Activated CD4-positive, alpha-beta T cell treated with anti-CD3 and anti-CD28 coated beads, Interleukin-2, amount 10 ng/mL, durations not matched to agents 7 days and 5 days (primary cell): ENCODE results near the gene EXOSC3. TPM values are rescaled to one million over a fixed set of nuclear protein-coding genes. Genes with fewer than 3 reads are reported as not detected.

Experiments used
- CTCF ChIA-PET: fragments of 350-600 bp; sonication (Branson Sonifier 250); formaldehyde crosslinking; loops from one replicate; lab custom pipeline; 2021; ENCODE audit warnings: antibody characterized with exemption; lab: Charles Lee
- POLR2A ChIA-PET: fragments of 350-600 bp; sonication (Branson Sonifier 250); formaldehyde crosslinking; loops from one replicate; lab custom pipeline; 2021; ENCODE audit warnings: antibody characterized with exemption; lab: Charles Lee
- DNase-seq: peaks from one replicate; pipeline ENCODE4 v3.0.0-alpha.2; 2020
- H3K27ac Mint-ChIP-seq: one replicate; pipeline ENCODE4 v1.8.0; 2021; ENCODE audit warnings: mild to moderate bottlenecking, moderate library complexity, mixed read lengths
- H3K27me3 Mint-ChIP-seq: one replicate; pipeline ENCODE4 v1.8.0; 2021; ENCODE audit warnings: mixed read lengths
- H3K36me3 Mint-ChIP-seq: one replicate; pipeline ENCODE4 v1.8.0; 2021; ENCODE audit warnings: low read depth, mixed read lengths
- H3K4me1 Mint-ChIP-seq: one replicate; pipeline ENCODE4 v1.8.0; 2021; ENCODE audit warnings: mixed read lengths
- H3K4me3 Mint-ChIP-seq: one replicate; pipeline ENCODE4 v1.8.0; 2021; ENCODE audit warnings: mild to moderate bottlenecking, moderate library complexity, mixed read lengths
- H3K9me3 Mint-ChIP-seq: one replicate; pipeline ENCODE4 v1.8.0; 2021; ENCODE audit warnings: mixed read lengths
- total RNA-seq, 2 experiments: library from RNA; stranded (reverse); gene quantifications; one replicate each; pipeline ENCODE4 v1.2.3, GENCODE V29; 2021

The EXOSC3 gene
- total RNA-seq, 2 experiments from 2014 or later, result 77.5 to 84.0 TPM

DNA sequence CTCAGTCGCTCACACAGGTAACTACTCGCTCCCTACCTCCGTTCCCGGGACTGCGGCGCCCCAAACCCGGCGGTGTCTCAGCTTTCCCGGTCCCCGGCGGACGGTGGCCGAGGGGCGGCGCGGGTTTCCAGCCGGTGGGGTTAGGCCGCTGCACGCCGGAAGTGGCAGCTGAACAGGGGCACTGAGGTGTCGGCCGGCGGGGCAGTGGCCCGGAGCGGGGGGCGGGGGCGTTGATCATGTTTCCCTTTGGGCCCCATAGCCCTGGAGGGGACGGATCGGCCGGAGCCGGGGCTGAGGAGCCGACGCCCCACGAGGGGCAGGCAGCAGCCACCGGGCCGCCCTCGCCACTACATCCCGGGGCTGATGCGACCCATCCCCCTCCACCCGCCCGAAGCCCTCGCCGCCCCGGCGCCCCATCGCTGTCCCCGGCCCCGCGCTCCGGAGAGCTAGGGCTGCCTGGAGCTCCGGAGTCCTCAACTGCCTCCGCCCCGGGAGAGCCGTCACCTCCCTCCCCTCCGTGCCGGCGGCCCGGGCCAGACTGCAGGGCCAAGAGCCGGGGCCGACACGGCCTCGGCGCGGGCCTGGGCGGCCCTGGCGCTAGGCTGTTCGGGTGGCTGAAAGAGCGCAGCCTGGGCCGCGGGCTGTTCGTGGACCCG lies 15.9 kb upstream of the EXOSC3 start, which contains the start of gene DCAF10:
Gene DCAF10, plus strand, starts transcription at position 167 of the 656 bp plus-strand sequence. Its CDS starts 70 bp downstream, at position 237.
- Mint-ChIP-seq H3K4me3 (peak within 1 kb of the TSS; percentile 94), H3K36me3 (peaks cover 15% of the 10 kb centered on the region), H3K4me1 (peaks cover 43% of the 10 kb centered on the region), H3K27me3 (no peaks in the 10 kb centered on the region), H3K9me3 (no peaks in the 10 kb centered on the region), H3K27ac (peak within 1 kb of the TSS; percentile 92)
- peak; percentile 88 for DNase-seq
- ChIA-PET CTCF (interaction anchor here (0.9 to 2.8 kb wide), 2 partner anchors 11 to 219 kb away, joined by 3 to 8 read pairs; no protein-coding TSS in a partner anchor), POLR2A (interaction anchor here (2.0 kb wide), 1 partner anchor 16 kb away, joined by 7 read pairs; the partner anchor contains the start of gene EXOSC3)

DNA sequence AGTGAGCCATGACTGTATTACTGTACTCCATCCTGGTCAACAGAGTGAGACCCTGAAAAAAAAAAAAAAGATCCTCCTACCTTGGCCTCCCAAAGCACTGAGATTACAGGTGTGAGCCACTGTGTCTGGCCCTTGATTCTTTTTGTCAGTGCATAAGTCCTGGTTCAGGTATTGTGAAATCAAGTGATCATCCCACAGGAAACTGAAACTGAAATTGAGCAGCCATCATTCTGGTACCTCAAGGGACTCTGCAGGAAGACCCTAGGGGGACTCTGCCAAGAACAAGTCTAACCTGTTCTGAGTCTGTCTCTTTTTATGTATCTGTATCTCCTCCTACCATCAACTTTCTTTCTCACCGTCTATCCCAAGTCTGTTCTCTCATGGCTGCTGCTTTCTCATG lies 13.8 kb upstream of the EXOSC3 start:
- Mint-ChIP-seq H3K27me3 (no peaks in the 10 kb centered on the region), H3K4me3 (peak overlapping the region; percentile 94), H3K4me1 (peaks cover 42% of the 10 kb centered on the region), H3K36me3 (peaks cover 13% of the 10 kb centered on the region), H3K27ac (peak overlapping the region; percentile 82), H3K9me3 (no peaks in the 10 kb centered on the region)
- CTCF ChIA-PET, result no interaction called here
- peak; percentile 17 for DNase-seq
- POLR2A ChIA-PET, result no interaction called here

DNA sequence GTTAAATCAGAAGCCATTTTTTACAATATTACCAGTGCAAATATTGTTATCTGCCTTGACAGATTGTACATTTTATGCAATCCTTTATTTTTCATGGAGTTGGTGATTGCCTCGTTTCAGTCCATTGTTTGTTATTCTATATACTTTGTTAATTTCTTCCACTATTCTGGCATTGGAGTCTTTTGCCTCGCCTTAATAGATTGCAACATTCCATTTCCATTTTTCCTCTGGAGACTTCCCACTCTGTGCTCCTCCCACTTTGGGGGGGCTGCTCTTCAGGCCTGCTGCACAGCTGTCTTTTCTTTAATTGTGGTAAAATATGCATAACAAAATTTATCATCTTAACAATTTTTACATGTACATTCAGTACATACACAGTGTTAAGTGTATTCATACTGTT lies 11.4 kb upstream of the EXOSC3 start:
- H3K4me1 Mint-ChIP-seq, result peaks cover 24% of the 10 kb centered on the region
- no peaks in the 10 kb centered on the region for H3K9me3 Mint-ChIP-seq
- no peaks in the 10 kb centered on the region for H3K27me3 Mint-ChIP-seq
- DNase-seq, result no peak
- POLR2A ChIA-PET, result no interaction called here
- peaks cover 10% of the 10 kb centered on the region for H3K36me3 Mint-ChIP-seq
- no peak overlapping the region for H3K4me3 Mint-ChIP-seq
- CTCF ChIA-PET, result no interaction called here
- no peak overlapping the region for H3K27ac Mint-ChIP-seq

DNA sequence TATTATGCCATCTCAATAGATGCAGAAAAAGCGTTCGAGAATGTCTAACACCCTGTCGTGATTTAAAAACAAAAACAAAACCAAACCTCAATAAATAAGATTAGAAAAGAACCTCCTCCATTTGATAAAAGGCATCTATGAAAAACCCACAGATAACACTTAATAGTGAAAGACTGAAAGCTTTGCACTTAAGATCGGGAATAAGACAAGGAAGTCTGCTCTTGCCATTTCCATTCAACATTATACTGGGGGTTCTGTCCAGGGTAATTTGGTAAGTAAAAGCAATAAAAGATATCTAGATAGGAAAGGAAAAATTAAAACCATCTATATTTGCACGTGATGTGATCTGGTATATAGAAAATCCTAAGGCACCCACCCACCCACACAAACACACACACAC lies 7.3 kb upstream of the EXOSC3 start:
- peaks cover 3% of the 10 kb centered on the region for H3K4me1 Mint-ChIP-seq
- CTCF ChIA-PET, result interaction anchor here (0.6 kb wide), 1 partner anchor 17 kb away, joined by 3 read pairs; no protein-coding TSS in a partner anchor
- no peak overlapping the region for H3K27ac Mint-ChIP-seq
- no peaks in the 10 kb centered on the region for H3K27me3 Mint-ChIP-seq
- no peak overlapping the region for H3K4me3 Mint-ChIP-seq
- H3K36me3 Mint-ChIP-seq, result peaks cover 2% of the 10 kb centered on the region
- DNase-seq, result no peak
- POLR2A ChIA-PET, result no interaction called here
- H3K9me3 Mint-ChIP-seq, result no peaks in the 10 kb centered on the region

DNA sequence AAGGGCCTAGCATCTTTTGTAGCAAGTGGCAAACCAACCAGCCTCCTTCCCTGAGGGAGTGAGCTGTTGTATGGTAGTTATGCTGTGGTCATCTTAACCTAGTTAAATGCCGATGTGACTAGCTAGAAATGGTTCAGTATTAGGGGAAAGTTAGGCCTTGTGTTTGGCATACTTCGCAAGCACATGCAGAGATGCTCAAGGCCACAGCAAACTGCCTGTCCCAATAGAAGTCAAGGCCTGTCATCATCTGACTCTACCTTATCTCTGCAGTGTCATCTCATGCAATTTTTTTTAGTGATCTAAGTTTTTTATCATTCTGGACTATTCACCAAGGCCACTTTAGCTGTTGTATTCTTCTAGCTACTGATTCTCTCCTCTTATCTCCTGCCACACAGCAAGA lies 5.2 kb upstream of the EXOSC3 start:
- Mint-ChIP-seq H3K4me1 (peaks cover 8% of the 10 kb centered on the region), H3K4me3 (no peak overlapping the region), H3K36me3 (peaks cover 2% of the 10 kb centered on the region), H3K9me3 (no peaks in the 10 kb centered on the region), H3K27ac (no peak overlapping the region), H3K27me3 (no peaks in the 10 kb centered on the region)
- DNase-seq, result no peak
- CTCF ChIA-PET, result no interaction called here
- POLR2A ChIA-PET, result no interaction called here

DNA sequence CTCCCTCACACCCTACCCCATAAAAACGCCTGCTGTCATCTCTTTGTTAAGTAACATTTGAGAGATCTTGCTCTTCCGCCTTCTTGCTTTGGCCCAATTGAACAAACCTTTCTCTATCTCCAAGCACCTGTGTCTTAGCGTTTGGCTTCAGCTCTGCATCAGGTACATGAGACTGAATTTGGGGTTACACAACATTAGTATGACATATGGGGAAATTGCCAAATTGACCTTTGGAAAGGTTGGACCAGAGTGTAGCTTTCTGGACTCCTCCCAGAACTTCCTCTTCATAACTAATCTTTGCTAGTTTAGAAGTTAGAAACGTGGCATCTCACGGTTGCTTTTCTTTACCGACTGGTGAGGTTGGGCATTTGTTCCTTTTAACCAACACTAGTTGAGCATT lies 3.5 kb upstream of the EXOSC3 start:
- Mint-ChIP-seq H3K27me3 (no peaks in the 10 kb centered on the region), H3K9me3 (no peaks in the 10 kb centered on the region), H3K4me1 (peaks cover 20% of the 10 kb centered on the region), H3K36me3 (peaks cover 10% of the 10 kb centered on the region), H3K27ac (no peak overlapping the region), H3K4me3 (no peak overlapping the region)
- POLR2A ChIA-PET, result no interaction called here
- CTCF ChIA-PET, result no interaction called here
- DNase-seq, result no peak

DNA sequence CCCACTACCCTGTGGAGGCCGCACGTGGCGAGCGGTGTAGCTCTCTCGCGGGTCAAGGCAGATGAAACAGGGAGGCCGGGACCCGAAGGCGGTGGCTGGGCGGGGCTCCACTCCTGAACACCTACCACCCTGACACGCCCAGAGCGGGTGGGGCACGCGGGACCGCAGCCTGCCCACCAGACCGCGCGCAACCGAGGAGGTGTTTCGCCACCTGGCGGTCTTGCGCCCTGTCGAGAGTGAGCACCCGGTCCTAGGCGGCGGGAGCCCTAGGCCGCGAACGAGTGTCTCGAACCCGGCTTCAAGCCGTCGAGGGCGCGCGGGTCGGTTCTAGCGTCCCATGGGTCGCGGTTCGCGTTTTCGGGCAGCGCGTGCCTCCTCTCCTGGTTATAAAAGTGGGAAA lies 2.2 kb upstream of the EXOSC3 start:
- POLR2A ChIA-PET, result no interaction called here
- Mint-ChIP-seq H3K4me1 (peaks cover 31% of the 10 kb centered on the region), H3K4me3 (no peak overlapping the region), H3K27me3 (no peaks in the 10 kb centered on the region), H3K9me3 (no peaks in the 10 kb centered on the region), H3K36me3 (peaks cover 20% of the 10 kb centered on the region), H3K27ac (no peak overlapping the region)
- no peak for DNase-seq
- CTCF ChIA-PET, result interaction anchor here (0.9 kb wide), 1 partner anchor 13 kb away, joined by 3 read pairs; no protein-coding TSS in a partner anchor

DNA sequence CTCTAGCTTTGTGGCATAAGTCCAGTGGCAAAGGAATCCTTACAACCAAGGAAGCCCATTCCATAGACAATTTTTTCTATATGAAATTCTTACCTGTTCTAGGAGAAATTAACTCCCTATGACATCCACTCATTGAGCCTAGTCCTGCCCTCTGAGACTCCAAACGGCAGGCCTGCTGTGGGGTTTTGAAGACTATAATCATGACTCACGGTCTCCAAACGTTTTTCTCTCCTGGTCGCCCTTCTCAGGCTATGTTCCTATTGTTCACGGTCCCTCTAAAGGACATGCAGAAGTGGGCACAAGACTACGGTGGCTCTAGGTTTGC lies 611 bp downstream of the EXOSC3 start:
- H3K4me1 Mint-ChIP-seq, result peaks cover 43% of the 10 kb centered on the region
- peaks cover 45% of the 10 kb centered on the region for H3K36me3 Mint-ChIP-seq
- H3K27me3 Mint-ChIP-seq, result no peaks in the 10 kb centered on the region
- DNase-seq, result no peak
- ChIA-PET POLR2A (interaction anchor here (0.6 to 1.6 kb wide), 2 partner anchors 17 to 426 kb away, joined by 3 to 7 read pairs; partner anchors contain the start of gene DCAF10), CTCF (interaction anchor here (1.2 to 1.7 kb wide), 3 partner anchors 10 to 13 kb away, joined by 3 to 6 read pairs (median 4); no protein-coding TSS in a partner anchor)
- no peaks in the 10 kb centered on the region for H3K9me3 Mint-ChIP-seq
- H3K27ac Mint-ChIP-seq, result peak overlapping the region; percentile 99
- peak overlapping the region; percentile 98 for H3K4me3 Mint-ChIP-seq

DNA sequence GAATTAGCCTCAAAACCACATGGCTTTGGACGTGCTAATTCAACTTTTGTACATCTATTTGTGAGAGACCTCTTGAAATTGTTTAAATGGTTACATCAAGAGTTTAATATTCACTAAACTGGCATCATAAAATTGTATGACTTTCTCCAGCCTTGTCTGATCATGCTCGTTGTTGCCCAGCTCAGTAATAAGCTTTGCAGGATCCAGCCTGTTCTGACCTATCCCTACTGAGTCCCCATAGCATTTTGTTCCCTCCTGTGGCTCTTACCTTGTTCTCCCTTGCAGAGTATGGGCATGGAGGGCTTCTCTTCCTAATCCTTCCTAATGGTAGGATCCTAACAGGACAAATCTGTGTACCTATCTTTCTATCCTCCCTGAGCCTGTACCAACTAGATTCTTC lies 6.3 kb downstream of the EXOSC3 start:
- Mint-ChIP-seq H3K27me3 (no peaks in the 10 kb centered on the region), H3K9me3 (no peaks in the 10 kb centered on the region), H3K4me1 (peaks cover 27% of the 10 kb centered on the region), H3K36me3 (peaks cover 72% of the 10 kb centered on the region), H3K27ac (no peak overlapping the region), H3K4me3 (no peak overlapping the region)
- DNase-seq, result no peak
- POLR2A ChIA-PET, result no interaction called here
- CTCF ChIA-PET, result interaction anchor here (2.1 kb wide), 1 partner anchor 10 kb away, joined by 8 read pairs; no protein-coding TSS in a partner anchor

DNA sequence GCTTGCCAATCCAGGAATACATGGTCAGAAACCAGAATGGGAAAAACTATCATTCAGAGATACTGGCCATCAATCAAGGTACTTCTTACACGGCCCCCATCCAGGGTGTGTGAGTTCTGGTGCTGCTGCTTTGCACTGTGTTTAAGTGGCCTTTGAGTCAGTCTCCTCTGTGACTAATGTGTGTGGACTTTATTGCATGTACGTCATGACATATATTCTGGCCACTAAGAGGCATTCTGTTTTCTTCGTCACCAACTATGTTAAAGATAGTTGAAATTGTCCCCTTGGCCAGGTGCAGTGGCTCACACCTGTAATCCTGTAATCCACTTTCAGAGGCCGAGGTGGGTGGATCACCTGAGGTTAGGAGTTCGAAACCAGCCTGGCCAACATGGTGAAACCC lies 8.5 kb downstream of the EXOSC3 start:
- Mint-ChIP-seq H3K36me3 (peaks cover 63% of the 10 kb centered on the region), H3K4me3 (no peak overlapping the region), H3K9me3 (no peaks in the 10 kb centered on the region), H3K27ac (no peak overlapping the region), H3K27me3 (no peaks in the 10 kb centered on the region), H3K4me1 (peaks cover 7% of the 10 kb centered on the region)
- POLR2A ChIA-PET, result no interaction called here
- CTCF ChIA-PET, result no interaction called here
- DNase-seq, result no peak

DNA sequence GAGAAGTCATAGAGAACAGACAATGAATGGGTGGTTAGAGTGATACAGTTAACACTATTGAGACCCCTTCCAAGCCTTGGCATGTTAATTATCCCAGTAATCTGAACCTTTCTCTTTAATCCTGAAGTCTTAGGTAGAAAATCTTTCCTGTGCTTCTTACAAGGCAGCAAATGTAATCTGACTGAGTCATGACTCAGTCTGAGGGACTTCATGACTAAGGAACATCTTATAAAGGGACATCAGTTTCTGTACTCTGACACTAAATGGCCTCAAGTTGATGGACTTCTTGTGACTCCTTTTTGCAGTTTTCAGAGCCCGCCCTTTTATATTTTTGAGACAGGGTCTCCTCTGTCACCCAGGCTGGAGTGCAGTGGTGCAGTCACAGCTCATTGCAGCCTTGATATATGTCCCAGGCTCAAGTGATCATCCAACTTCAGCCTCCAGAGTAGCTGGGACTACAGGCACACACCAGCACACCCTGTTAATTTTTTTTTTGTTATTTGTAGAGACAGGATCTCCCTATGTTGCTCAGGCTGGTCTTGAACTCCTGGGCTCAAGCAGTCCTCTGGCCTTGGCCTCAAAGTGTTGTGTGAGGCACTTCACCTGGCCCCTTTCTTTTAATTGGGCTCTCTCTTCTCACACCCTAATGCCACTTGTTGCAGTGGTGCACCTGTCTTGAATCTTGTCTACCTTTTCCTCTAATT lies 9.5 kb downstream of the EXOSC3 start:
- peaks cover 2% of the 10 kb centered on the region for H3K4me1 Mint-ChIP-seq
- H3K4me3 Mint-ChIP-seq, result no peak overlapping the region
- H3K36me3 Mint-ChIP-seq, result peaks cover 61% of the 10 kb centered on the region
- ChIA-PET CTCF (interaction anchor here (0.6 to 0.7 kb wide), 2 partner anchors 13 to 17 kb away, joined by 3 read pairs; no protein-coding TSS in a partner anchor), POLR2A (no interaction called here)
- no peaks in the 10 kb centered on the region for H3K27me3 Mint-ChIP-seq
- peak overlapping the region; percentile 50 for H3K27ac Mint-ChIP-seq
- DNase-seq, result no peak
- no peaks in the 10 kb centered on the region for H3K9me3 Mint-ChIP-seq

DNA sequence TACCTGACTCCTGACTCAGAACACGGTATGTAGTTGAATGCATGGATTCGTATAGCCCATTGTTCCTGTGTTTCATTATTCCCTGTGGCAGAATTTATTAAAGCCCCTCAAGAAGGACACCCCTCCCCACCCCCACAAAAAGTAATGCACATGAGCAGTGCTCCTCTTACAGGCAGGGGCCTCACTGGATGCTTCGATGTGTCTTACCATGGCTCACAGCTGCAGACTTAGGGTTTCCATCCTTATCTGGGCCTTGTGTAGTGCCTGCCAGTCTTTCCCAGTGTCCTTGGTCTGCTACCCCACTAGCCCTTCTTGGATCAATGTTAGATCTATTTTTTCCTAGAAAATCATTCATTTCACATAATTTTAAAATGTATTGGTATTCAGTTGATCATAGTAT lies 14.9 kb downstream of the EXOSC3 start:
- Mint-ChIP-seq H3K4me1 (no peaks in the 10 kb centered on the region), H3K9me3 (no peaks in the 10 kb centered on the region), H3K27me3 (no peaks in the 10 kb centered on the region), H3K4me3 (no peak overlapping the region), H3K36me3 (peaks cover 52% of the 10 kb centered on the region), H3K27ac (no peak overlapping the region)
- CTCF ChIA-PET, result interaction anchor here (3.4 kb wide), 1 partner anchor 9 kb away, joined by 8 read pairs; no protein-coding TSS in a partner anchor
- DNase-seq, result no peak
- POLR2A ChIA-PET, result no interaction called here

DNA sequence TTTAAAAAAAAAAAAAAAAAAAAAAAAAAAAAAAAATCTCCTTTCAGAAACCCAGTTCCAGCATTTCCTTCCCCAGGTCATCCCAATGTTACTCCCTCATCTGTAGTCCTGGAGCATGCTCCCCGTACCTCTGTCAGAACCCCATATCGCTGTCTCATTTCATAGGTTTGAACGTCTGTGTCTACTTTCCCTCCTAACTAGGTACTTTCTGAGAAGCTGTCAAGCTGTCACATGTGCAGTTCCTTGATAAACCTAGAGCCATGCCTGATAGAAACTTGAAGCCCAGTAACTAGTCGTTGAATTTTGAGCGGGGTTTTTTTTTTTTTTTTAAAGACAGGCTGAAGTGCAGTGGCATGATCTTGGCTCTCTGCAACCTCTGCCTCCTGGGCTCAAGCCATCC lies 15.6 kb downstream of the EXOSC3 start:
- Mint-ChIP-seq H3K27me3 (no peaks in the 10 kb centered on the region), H3K27ac (no peak overlapping the region), H3K4me1 (no peaks in the 10 kb centered on the region), H3K36me3 (peaks cover 52% of the 10 kb centered on the region), H3K4me3 (no peak overlapping the region), H3K9me3 (no peaks in the 10 kb centered on the region)
- POLR2A ChIA-PET, result no interaction called here
- CTCF ChIA-PET, result interaction anchor here (0.9 to 3.4 kb wide), 2 partner anchors 10 to 11 kb away, joined by 3 to 8 read pairs; no protein-coding TSS in a partner anchor
- DNase-seq, result no peak
